Naive thymus-derived CD4-positive, alpha-beta T cell (primary cell): ENCODE data around the gene RPUSD3. TPM values are rescaled to one million over a fixed set of nuclear protein-coding genes. Genes with fewer than 3 reads are reported as not detected.
"Not testable (repeated sequence)": the region's sequence is repeated elsewhere in the genome, so short reads cannot be mapped to it uniquely, and the experiment has no call there.

Source experiments
- ATAC-seq: fragments of 150-1000 bp; cut with Tn5 transposase; 2 replicates; pipeline ENCODE4 v1.10.0; 2021; ENCODE audit warnings: mild to moderate bottlenecking, moderate library complexity
- CTCF ChIA-PET: fragments of 350-600 bp; sonication (Branson Sonifier 250); formaldehyde crosslinking; loops from one replicate; lab custom pipeline; 2021; ENCODE audit warnings: antibody characterized with exemption; lab: Charles Lee
- POLR2A ChIA-PET: fragments of 350-600 bp; sonication (Branson Sonifier 250); formaldehyde crosslinking; loops from one replicate; lab custom pipeline; 2021; ENCODE audit warnings: antibody characterized with exemption, inconsistent platforms; lab: Charles Lee
- DNase-seq, 9 donors: peaks; one replicate each; pipeline versions ENCODE4 v3.0.0 to v3.0.0-alpha.2; 2020 to 2022; ENCODE audit warnings: mixed read lengths in 1 of 9
- H3K27ac ChIP-seq: one replicate; pipeline ENCODE4 v1.7.0; 2013; ENCODE audit warnings: mild to moderate bottlenecking, low read depth, low read length, moderate library complexity
- H3K27me3 ChIP-seq, 2 donors: one replicate each; pipeline ENCODE4 v1.7.0; 2013; ENCODE audit warnings: low read length in 2 of 2, mild to moderate bottlenecking in 2 of 2, moderate library complexity in 2 of 2; ENCODE audit not compliant: control insufficient read depth in 2 of 2, insufficient read depth in 2 of 2
- H3K36me3 ChIP-seq, 3 experiments: 1 replicate in 2 of 3; 2 replicates in 1 of 3; pipeline ENCODE4 v1.7.0; 2013; ENCODE audit warnings: low read length in 3 of 3, mild to moderate bottlenecking in 3 of 3, moderate library complexity in 1 of 3; ENCODE audit not compliant: insufficient read depth in 3 of 3, control insufficient read depth in 2 of 3
- H3K4me1 ChIP-seq, 2 donors: one replicate each; pipeline ENCODE4 v1.7.0; 2013; ENCODE audit warnings: low read length in 2 of 2, mild to moderate bottlenecking in 2 of 2, moderate library complexity in 1 of 2; ENCODE audit not compliant: control insufficient read depth in 2 of 2, insufficient read depth in 2 of 2
- H3K4me3 ChIP-seq: 2 replicates; pipeline ENCODE4 v1.7.0; 2013; ENCODE audit warnings: mild to moderate bottlenecking, low read length
- H3K9me3 ChIP-seq, 3 experiments: 1 replicate in 2 of 3; 2 replicates in 1 of 3; pipeline ENCODE4 v1.7.0; 2013; ENCODE audit warnings: low read length in 3 of 3; ENCODE audit not compliant: control insufficient read depth in 2 of 3
- H3K27ac Mint-ChIP-seq, 9 donors: one replicate each; pipeline ENCODE4 v1.8.0; 2020 to 2022; ENCODE audit warnings: mixed read lengths in 9 of 9, mild to moderate bottlenecking in 8 of 9, moderate library complexity in 5 of 9, inconsistent platforms in 2 of 9
- H3K27me3 Mint-ChIP-seq, 5 donors: one replicate each; pipeline ENCODE4 v1.8.0; 2021 to 2022; ENCODE audit warnings: mixed read lengths in 5 of 5, mild to moderate bottlenecking in 1 of 5
- H3K36me3 Mint-ChIP-seq, 5 donors: one replicate each; pipeline ENCODE4 v1.8.0; 2020 to 2022; ENCODE audit warnings: mixed read lengths in 5 of 5, mild to moderate bottlenecking in 3 of 5, inconsistent platforms in 1 of 5
- H3K4me1 Mint-ChIP-seq, 7 donors: one replicate each; pipeline ENCODE4 v1.8.0; 2020 to 2022; ENCODE audit warnings: mixed read lengths in 7 of 7, mild to moderate bottlenecking in 3 of 7, inconsistent platforms in 1 of 7
- H3K4me3 Mint-ChIP-seq, 10 donors: one replicate each; pipeline ENCODE4 v1.8.0; 2020 to 2022; ENCODE audit warnings: mild to moderate bottlenecking in 10 of 10, mixed read lengths in 10 of 10, moderate library complexity in 6 of 10, inconsistent platforms in 2 of 10
- H3K9me3 Mint-ChIP-seq, 11 donors: one replicate each; pipeline ENCODE4 v1.8.0; 2020 to 2022; ENCODE audit warnings: mixed read lengths in 11 of 11, mild to moderate bottlenecking in 4 of 11, inconsistent platforms in 1 of 11, moderate library complexity in 1 of 11
- intact Hi-C, 2 donors: fragments of 100-400 bp; cut with micrococcal nuclease; formaldehyde crosslinking; loops; one replicate each; pipeline ENCODE4 v1.15.1; 2023
- polyA plus RNA-seq, 2 donors: library from polyadenylated mRNA; unstranded; fragments of 300-500 nt; fragmentation: Illumina TruSeq; gene quantifications; one replicate each; pipeline ENCODE4 v1.2.3, GENCODE V29; 2021
- total RNA-seq, 6 experiments: library from RNA in 5 of 6; stranded (reverse) in 5 of 6; gene quantifications; 1 replicate in 5 of 6; 2 replicates in 1 of 6; pipeline ENCODE4 v1.2.3 and lab custom pipeline; 2021 to 2026

The RPUSD3 gene
- total and polyA plus RNA-seq, 7 experiments from 2014 or later: 17.7 to 72.6 (median 61.1) TPM

DNA sequence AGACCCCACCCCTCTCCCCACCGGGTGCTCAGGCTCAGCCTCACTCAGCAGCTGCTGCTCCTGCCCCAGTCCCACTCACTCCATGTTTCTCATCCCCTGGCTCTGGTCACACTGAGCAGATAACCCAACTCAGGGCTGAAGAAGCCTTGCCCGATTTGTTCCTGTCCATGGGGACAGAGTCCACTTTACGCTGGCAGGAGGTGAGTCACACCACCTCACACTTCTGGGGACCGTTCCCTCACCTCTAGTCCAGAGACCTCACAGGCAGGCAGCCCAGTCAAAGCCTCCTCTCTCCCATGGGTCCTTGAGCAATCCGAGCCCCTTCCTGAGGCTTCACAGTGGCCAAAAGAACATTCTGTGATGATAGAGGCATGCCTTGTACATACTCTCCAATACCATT lies 34.9 kb upstream of the RPUSD3 start:
- no peak overlapping the region for H3K27ac ChIP-seq
- ChIA-PET CTCF (no interaction called here), POLR2A (no interaction called here)
- H3K36me3 ChIP-seq: no peaks in the 10 kb centered on the region
- Mint-ChIP-seq H3K9me3 (no peaks in the 10 kb centered on the region), H3K4me1 (no peaks in the 10 kb centered on the region), H3K36me3 (no peaks in the 10 kb centered on the region), H3K27ac (no peak overlapping the region), H3K27me3 (peaks cover 0 to 5% (median 0%) of the 10 kb centered on the region in 5 donors), H3K4me3 (no peak overlapping the region)
- ATAC-seq (no peak), DNase-seq (no peak)
- no peaks in the 10 kb centered on the region for H3K4me1 ChIP-seq
- no peaks in the 10 kb centered on the region for H3K9me3 ChIP-seq
- H3K4me3 ChIP-seq: no peak overlapping the region
- no peaks in the 10 kb centered on the region for H3K27me3 ChIP-seq
- intact Hi-C loops: no loop called here

DNA sequence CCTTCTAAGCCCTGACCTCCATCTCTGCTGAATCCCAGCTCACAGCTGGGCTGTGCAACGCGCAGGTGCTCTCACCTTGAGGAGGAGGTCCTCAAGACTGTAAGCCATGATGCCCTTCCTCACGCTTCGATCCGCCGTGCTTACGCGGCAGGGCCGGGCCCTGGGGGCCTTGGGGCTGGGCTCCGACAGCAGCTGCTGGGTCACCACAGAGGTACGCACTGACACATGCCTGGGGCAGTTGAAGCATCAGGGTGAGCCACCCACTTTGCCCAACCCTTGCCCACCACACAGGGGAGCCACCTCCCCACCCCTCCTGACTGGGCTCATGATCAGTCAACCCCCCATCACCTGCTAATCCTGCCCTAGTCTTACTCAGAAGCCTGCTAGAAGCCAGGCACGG lies 33.2 kb upstream of the RPUSD3 start:
- Mint-ChIP-seq H3K4me3 (no peak overlapping the region), H3K4me1 (peaks cover 0 to 2% (median 0%) of the 10 kb centered on the region in 7 donors), H3K27ac (no peak overlapping the region), H3K27me3 (peaks cover 0 to 5% (median 0%) of the 10 kb centered on the region in 5 donors), H3K36me3 (no peaks in the 10 kb centered on the region), H3K9me3 (no peaks in the 10 kb centered on the region)
- Histone ChIP-seq H3K27me3 (no peaks in the 10 kb centered on the region), H3K9me3 (no peaks in the 10 kb centered on the region), H3K36me3 (no peaks in the 10 kb centered on the region), H3K27ac (no peak overlapping the region), H3K4me1 (no peaks in the 10 kb centered on the region), H3K4me3 (no peak overlapping the region)
- DNase-seq (no peak), ATAC-seq (no peak)
- POLR2A ChIA-PET: no interaction called here
- intact Hi-C loops: no loop called here
- CTCF ChIA-PET: no interaction called here

- ATAC-seq, intact Hi-C loops, CTCF ChIA-PET, H3K27me3 Mint-ChIP-seq, H3K4me3 ChIP-seq, DNase-seq, H3K27ac ChIP-seq, H3K36me3 Mint-ChIP-seq, POLR2A ChIA-PET, H3K4me1 Mint-ChIP-seq, H3K9me3 ChIP-seq, H3K27ac Mint-ChIP-seq, H3K4me1 ChIP-seq, H3K4me3 Mint-ChIP-seq, H3K27me3 ChIP-seq, H3K9me3 Mint-ChIP-seq, H3K36me3 ChIP-seq: not testable (repeated sequence)
Measured at GRCh38 chr3:9876255-9876654, 32.4 kb upstream of the RPUSD3 start.

DNA sequence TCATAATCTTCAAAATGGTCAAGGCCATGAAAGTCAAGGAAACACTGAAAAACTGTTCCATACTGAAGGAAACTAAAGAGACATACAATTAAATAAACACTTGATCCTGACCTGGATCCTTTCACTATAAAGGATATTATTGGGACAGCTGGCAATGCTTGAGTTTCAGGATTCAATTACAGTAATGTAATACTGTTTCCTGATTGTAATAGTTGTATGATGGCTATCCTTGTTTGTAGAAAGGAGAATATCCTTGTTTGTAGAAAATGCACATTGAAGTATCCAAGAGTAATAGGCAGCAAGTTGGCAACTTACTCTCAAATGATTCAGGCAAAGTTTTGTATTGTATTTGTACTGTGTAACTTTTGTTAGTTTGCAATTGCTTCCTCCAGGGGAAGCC lies 31.6 kb upstream of the RPUSD3 start:
- Histone ChIP-seq H3K9me3 (no peaks in the 10 kb centered on the region), H3K4me1 (no peaks in the 10 kb centered on the region), H3K27me3 (no peaks in the 10 kb centered on the region), H3K36me3 (no peaks in the 10 kb centered on the region), H3K4me3 (no peak overlapping the region), H3K27ac (no peak overlapping the region)
- Mint-ChIP-seq H3K4me3 (no peak overlapping the region), H3K9me3 (no peaks in the 10 kb centered on the region), H3K4me1 (peaks cover 0 to 2% (median 0%) of the 10 kb centered on the region in 7 donors), H3K36me3 (no peaks in the 10 kb centered on the region), H3K27me3 (peaks cover 0 to 4% (median 0%) of the 10 kb centered on the region in 5 donors), H3K27ac (peak overlapping the region in 1 of 9 donors; percentile 16)
- ChIA-PET CTCF (no interaction called here), POLR2A (no interaction called here)
- ATAC-seq: no peak
- DNase-seq: no peak
- intact Hi-C loops: no loop called here

GRCh38 chr3:9872067-9872466 lies 28.3 kb upstream of the RPUSD3 start:
- H3K9me3 Mint-ChIP-seq, CTCF ChIA-PET: not testable (repeated sequence)
- POLR2A ChIA-PET: interaction anchor here (0.6 kb wide), 1 partner anchor 61 kb away, joined by 3 read pairs; no protein-coding TSS in a partner anchor

DNA sequence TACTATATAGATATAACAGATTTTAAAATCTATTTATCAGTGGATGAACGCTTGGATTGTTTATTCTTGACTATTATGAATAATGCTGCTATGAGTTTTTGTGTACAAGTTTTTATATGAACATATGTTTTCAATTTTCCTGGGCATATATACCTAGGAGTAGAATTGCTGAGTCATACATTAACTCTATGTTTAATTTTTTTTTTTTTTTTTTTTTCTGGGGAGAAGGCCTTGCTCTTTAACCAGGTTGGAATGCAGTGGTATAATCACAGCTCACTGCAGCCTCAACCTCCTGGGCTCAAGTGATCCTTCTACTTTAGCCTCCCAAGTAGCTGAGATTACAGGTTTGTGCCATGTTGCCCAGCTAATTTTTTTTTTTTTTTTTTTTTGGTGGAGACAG lies 27.2 kb upstream of the RPUSD3 start:
- Mint-ChIP-seq H3K4me1 (peaks cover 0 to 2% (median 0%) of the 10 kb centered on the region in 7 donors), H3K4me3 (no peak overlapping the region), H3K27me3 (no peaks in the 10 kb centered on the region), H3K9me3 (no peaks in the 10 kb centered on the region), H3K36me3 (no peaks in the 10 kb centered on the region), H3K27ac (no peak overlapping the region)
- Histone ChIP-seq H3K27me3 (no peaks in the 10 kb centered on the region), H3K9me3 (no peaks in the 10 kb centered on the region), H3K36me3 (no peaks in the 10 kb centered on the region), H3K4me3 (no peak overlapping the region), H3K4me1 (no peaks in the 10 kb centered on the region), H3K27ac (no peak overlapping the region)
- intact Hi-C loops: no loop called here
- DNase-seq (no peak), ATAC-seq (no peak)
- ChIA-PET CTCF (no interaction called here), POLR2A (interaction anchor here (0.6 kb wide), 2 partner anchors 27 to 28 kb away, joined by 3 to 4 read pairs; no protein-coding TSS in a partner anchor)

More at GRCh38 chr3:9872067-9872466, 28.3 kb upstream of the RPUSD3 start:
- H3K36me3 ChIP-seq, H3K4me3 Mint-ChIP-seq, H3K27me3 Mint-ChIP-seq, ATAC-seq, intact Hi-C loops, H3K27me3 ChIP-seq, H3K4me3 ChIP-seq, H3K9me3 ChIP-seq, H3K4me1 ChIP-seq, H3K27ac Mint-ChIP-seq, H3K4me1 Mint-ChIP-seq, H3K27ac ChIP-seq, DNase-seq, H3K36me3 Mint-ChIP-seq: not testable (repeated sequence)

GRCh38 chr3:9869955-9870354 lies 26.1 kb upstream of the RPUSD3 start:
- Histone ChIP-seq H3K36me3 (no peaks in the 10 kb centered on the region), H3K4me1 (no peaks in the 10 kb centered on the region), H3K27ac (no peak overlapping the region), H3K9me3 (no peaks in the 10 kb centered on the region), H3K4me3 (no peak overlapping the region), H3K27me3 (no peaks in the 10 kb centered on the region)
- DNase-seq (no peak), ATAC-seq (no peak)
- H3K9me3 Mint-ChIP-seq: no peaks in the 10 kb centered on the region
- H3K4me3 Mint-ChIP-seq: no peak overlapping the region
- H3K36me3 Mint-ChIP-seq: no peaks in the 10 kb centered on the region
- no peak overlapping the region for H3K27ac Mint-ChIP-seq
- POLR2A ChIA-PET: no interaction called here
- H3K4me1 Mint-ChIP-seq: peaks cover 0 to 2% (median 0%) of the 10 kb centered on the region in 7 donors
- CTCF ChIA-PET: no interaction called here
- intact Hi-C loops: no loop called here
- H3K27me3 Mint-ChIP-seq: no peaks in the 10 kb centered on the region
